ENCODE results near the gene CDYL2.

CDYL2 gene

DNA sequence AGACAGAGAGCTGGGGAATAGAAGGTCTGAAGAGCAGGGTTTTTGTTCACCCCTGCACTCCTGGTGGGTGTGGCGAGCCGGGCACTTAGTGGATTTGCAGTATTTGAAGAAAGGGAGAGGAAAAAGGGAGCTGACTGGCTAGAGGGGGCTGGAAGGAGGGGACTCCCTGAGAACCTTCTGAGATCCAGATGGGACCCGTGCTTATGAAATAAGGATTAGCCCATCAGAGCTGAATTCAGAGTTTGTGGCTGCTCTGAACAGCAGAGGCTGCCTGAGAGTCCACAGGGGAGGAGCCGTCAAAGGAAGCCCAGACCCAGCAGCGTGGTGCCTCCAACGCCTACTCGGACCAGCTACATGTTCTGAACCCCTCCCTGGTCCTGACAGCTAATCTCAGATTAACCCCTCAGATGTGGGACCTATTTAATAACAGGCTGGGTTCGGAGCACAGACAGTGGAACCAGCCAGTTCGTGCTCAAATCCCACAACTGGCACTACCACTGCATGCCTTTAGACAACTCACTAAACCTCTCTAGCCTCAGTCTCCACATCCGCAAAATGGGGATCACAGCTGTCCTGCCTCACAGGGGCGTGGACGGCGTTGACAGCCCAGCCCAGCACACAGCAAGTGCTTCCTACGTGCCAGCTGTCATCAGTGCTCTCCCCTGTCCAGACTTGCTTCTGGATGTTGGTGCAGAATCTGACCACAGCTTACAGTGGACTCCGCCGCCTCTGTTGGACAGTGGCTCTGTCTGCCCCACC is 193.0 kb downstream of the CDYL2 start:
- no peak for DNase-seq (ENCODE audit: low read depth)
- no peak overlapping the region for H3K4me3 ChIP-seq (ENCODE audit: low read length)
- TF ChIP-seq, protein P1, sequence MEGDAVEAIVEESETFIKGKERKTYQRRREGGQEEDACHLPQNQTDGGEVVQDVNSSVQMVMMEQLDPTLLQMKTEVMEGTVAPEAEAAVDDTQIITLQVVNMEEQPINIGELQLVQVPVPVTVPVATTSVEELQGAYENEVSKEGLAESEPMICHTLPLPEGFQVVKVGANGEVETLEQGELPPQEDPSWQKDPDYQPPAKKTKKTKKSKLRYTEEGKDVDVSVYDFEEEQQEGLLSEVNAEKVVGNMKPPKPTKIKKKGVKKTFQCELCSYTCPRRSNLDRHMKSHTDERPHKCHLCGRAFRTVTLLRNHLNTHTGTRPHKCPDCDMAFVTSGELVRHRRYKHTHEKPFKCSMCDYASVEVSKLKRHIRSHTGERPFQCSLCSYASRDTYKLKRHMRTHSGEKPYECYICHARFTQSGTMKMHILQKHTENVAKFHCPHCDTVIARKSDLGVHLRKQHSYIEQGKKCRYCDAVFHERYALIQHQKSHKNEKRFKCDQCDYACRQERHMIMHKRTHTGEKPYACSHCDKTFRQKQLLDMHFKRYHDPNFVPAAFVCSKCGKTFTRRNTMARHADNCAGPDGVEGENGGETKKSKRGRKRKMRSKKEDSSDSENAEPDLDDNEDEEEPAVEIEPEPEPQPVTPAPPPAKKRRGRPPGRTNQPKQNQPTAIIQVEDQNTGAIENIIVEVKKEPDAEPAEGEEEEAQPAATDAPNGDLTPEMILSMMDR (IDR thresholded peaks at IDR 0.05; ENCODE audit: insufficient read depth, low read depth, low read length, missing control alignments), result no peak

DNA sequence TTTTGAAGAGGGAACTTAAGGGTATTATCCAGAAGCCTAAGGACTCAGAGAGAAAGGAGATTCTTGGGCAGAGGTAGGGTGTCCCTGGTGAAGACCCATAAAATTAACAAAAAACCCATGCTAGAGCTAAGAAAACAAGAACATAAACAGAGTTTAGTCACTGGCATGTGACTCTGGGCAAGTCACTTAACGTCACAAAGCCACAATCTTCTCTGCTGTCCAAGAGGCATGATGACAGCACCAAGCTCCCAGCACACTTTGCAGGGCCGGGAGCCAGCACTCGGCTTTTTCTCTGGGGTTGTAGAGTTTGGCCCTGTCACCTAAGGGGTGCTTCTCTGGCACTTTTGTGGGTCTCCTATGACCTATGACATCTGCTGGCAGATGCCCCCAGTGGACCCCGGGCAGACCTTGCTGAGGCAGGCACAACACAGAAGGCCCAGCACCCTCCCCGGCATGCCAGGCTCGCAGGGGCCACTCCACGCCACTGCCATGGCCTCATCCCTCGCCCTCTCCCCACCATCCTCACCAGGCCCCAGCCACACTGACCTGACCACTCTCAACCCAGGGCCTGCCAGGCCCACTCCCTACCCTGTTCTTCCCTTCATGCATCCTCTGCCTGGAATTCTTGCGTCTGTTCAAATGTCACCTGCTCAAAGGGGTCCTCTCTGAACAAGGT is 193.8 kb downstream of the CDYL2 start:
- TF ChIP-seq, protein P1 (IDR thresholded peaks at IDR 0.05; ENCODE audit: insufficient read depth, low read depth, low read length, missing control alignments), result no peak
- no peak for DNase-seq (ENCODE audit: low read depth)
- H3K4me3 ChIP-seq (ENCODE audit: low read length), result no peak overlapping the region

DNA sequence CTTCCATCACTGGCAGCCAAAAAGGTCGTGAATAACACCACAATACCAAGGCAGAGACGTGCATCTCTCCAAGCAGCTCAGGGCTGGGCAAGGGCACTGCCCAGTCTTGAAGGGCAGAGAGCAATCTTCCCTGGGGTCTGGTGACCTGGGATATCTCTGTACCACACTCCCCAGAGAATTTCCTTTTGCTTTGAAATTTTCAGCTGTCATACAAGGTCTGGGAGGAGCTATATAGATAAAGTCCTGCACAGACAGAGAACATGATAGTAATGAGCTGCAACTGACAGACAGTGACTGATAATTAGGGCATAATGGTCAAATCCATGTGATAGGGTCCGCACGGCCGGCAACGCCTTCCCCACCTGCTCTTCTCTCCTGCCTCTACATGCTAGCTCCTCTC is 195.5 kb downstream of the CDYL2 start:
- H3K4me3 ChIP-seq (ENCODE audit: low read length), result no peak overlapping the region
- DNase-seq (ENCODE audit: low read depth), result no peak
- TF ChIP-seq, protein P1 (IDR thresholded peaks at IDR 0.05; ENCODE audit: insufficient read depth, low read depth, low read length, missing control alignments), result no peak

DNA sequence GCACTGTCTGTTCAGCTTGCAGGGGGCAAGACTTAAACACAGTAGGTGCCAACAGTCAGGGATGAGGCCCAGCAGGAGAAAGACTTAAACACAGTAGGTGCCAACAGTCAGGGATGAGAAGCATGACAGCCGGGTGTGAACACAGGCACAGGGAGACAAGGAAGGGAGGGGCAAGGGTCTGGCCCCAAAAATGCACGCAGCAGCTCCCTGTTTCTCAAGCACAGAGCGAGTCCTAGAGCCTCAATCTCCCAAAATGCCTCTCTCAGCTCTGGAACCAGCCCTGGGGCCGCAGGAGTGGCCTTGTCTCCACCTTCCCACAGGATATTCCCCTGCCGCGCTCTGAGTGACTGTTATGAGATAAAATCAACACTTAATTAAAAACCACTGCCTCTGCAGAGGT is 197.2 kb downstream of the CDYL2 start:
- no peak for DNase-seq (ENCODE audit: low read depth)
- H3K4me3 ChIP-seq (ENCODE audit: low read length), result no peak overlapping the region
- TF ChIP-seq, protein P1 (IDR thresholded peaks at IDR 0.05; ENCODE audit: insufficient read depth, low read depth, low read length, missing control alignments), result no peak

GRCh38 chr16:80606221-80606766 is 198.1 kb downstream of the CDYL2 start:
- H3K4me3 ChIP-seq (ENCODE audit: low read length), result no peak overlapping the region
- DNase-seq (ENCODE audit: low read depth), result no peak
- TF ChIP-seq, protein P1 (IDR thresholded peaks at IDR 0.05; ENCODE audit: insufficient read depth, low read depth, low read length, missing control alignments), result no peak

DNA sequence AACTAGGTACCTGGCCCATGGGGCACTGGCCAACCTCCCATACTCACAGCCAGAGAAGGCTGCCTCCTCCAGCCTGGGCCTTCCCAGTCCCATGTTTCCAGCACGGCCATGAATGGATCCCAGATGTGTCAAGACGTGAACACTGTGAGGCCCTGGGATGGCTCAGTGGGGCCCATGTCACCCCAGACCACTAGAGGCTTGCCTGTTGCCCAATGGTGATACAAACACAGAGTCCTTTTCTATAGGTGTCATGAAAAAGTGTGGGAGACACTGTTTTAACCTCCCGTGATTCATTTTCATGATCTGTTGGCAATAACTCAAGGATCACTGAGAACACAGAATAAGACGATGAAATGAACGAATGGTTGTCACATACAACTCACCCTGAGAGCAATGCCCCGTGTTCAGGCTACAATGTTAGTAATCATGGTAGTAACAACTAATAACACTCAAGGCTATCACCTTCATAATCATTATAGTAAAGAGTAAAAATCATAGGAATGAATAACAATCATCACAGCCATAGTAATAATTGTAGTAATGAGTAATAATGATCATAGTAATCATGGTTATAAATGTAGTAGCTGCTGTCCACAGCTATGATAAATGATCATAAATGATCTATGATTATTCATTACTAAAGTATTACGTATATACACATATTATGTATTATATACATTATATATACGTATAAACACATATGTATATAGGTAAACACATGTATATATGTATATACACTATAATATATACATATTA is 199.6 kb downstream of the CDYL2 start:
- H3K4me3 ChIP-seq (ENCODE audit: low read length), result no peak overlapping the region
- TF ChIP-seq, protein P1 (IDR thresholded peaks at IDR 0.05; ENCODE audit: insufficient read depth, low read depth, low read length, missing control alignments), result no peak
- DNase-seq (ENCODE audit: low read depth), result no peak
